ENCODE measurements around the gene CIDEB. TPM values are rescaled to one million over a fixed set of nuclear protein-coding genes. Genes with fewer than 3 reads are reported as not detected.

Gene CIDEB
- total and polyA plus RNA-seq, 2 of the 13 experiments (the other 11 are each of a cell fraction or from before 2014, with no cell fraction given), result 35.8 to 110 TPM

- TF ChIP-seq, protein P1, sequence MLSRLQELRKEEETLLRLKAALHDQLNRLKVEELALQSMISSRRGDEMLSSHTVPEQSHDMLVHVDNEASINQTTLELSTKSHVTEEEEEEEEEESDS (CRISPR knock-in tag; IDR thresholded peaks at IDR 0.05; ENCODE audit: borderline replicate concordance), result no peak
- TF ChIP-seq ZNF724P (CRISPR knock-in tag; IDR thresholded peaks at IDR 0.05; ENCODE audit: borderline replicate concordance), result no peak
- TF ChIP-seq, protein P2, sequence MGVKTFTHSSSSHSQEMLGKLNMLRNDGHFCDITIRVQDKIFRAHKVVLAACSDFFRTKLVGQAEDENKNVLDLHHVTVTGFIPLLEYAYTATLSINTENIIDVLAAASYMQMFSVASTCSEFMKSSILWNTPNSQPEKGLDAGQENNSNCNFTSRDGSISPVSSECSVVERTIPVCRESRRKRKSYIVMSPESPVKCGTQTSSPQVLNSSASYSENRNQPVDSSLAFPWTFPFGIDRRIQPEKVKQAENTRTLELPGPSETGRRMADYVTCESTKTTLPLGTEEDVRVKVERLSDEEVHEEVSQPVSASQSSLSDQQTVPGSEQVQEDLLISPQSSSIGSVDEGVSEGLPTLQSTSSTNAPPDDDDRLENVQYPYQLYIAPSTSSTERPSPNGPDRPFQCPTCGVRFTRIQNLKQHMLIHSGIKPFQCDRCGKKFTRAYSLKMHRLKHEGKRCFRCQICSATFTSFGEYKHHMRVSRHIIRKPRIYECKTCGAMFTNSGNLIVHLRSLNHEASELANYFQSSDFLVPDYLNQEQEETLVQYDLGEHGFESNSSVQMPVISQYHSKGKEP (CRISPR knock-in tag; IDR thresholded peaks at IDR 0.05), result no peak
- TF ChIP-seq SMYD3 (CRISPR knock-in tag; IDR thresholded peaks at IDR 0.05), result peak; percentile 7; the same call in 1 of the 2 replicates
- no peak for TF ChIP-seq TBP (CRISPR knock-in tag; IDR thresholded peaks at IDR 0.05)
- TF ChIP-seq HOXA7 (CRISPR knock-in tag; IDR thresholded peaks at IDR 0.05), result no peak
- no peak for TF ChIP-seq ZBTB2 (CRISPR knock-in tag; IDR thresholded peaks at IDR 0.05; ENCODE audit: low read depth)
- TF ChIP-seq ZBTB8A (CRISPR knock-in tag; IDR thresholded peaks at IDR 0.05; ENCODE audit: borderline replicate concordance, low read depth), result no peak
- no peak for TF ChIP-seq RNF219 (CRISPR knock-in tag; IDR thresholded peaks at IDR 0.05)
- no peak for TF ChIP-seq JUNB (CRISPR knock-in tag; IDR thresholded peaks at IDR 0.05; ENCODE audit: borderline replicate concordance)
- TF ChIP-seq CSRNP2 (CRISPR knock-in tag; conservative IDR thresholded peaks at IDR 0.05; ENCODE audit: low read depth), result no peak
- no peak for TF ChIP-seq NFRKB (IDR thresholded peaks at IDR 0.05)
- no peak for TF ChIP-seq ZNF749 (CRISPR knock-in tag; IDR thresholded peaks at IDR 0.05; ENCODE audit: borderline replicate concordance)
- TF ChIP-seq ZNF33B (CRISPR knock-in tag; IDR thresholded peaks at IDR 0.05), result no peak
- no peak for TF ChIP-seq ZNF674 (CRISPR knock-in tag; IDR thresholded peaks at IDR 0.05; ENCODE audit: low read depth)
- no peak for TF ChIP-seq MEIS2 (CRISPR knock-in tag; IDR thresholded peaks at IDR 0.05)
- TF ChIP-seq ZNF879 (CRISPR knock-in tag; IDR thresholded peaks at IDR 0.05), result peak; percentile 65; the same call in 1 of the 2 replicates
- no peak for TF ChIP-seq MZF1 (CRISPR knock-in tag; IDR thresholded peaks at IDR 0.05; ENCODE audit: borderline replicate concordance)
- TF ChIP-seq GTF3A (CRISPR knock-in tag; conservative IDR thresholded peaks at IDR 0.05), result peak; percentile 34; the same call in 1 of the 2 replicates
- TF ChIP-seq SMAD3 (CRISPR knock-in tag; IDR thresholded peaks at IDR 0.05), result no peak
Observed at GRCh38 chr14:24308342-24309124, 756 bp upstream of the CIDEB start (continued).

Data from HepG2 (cell line).